ENCODE data around the gene PIEZO2.

DNA sequence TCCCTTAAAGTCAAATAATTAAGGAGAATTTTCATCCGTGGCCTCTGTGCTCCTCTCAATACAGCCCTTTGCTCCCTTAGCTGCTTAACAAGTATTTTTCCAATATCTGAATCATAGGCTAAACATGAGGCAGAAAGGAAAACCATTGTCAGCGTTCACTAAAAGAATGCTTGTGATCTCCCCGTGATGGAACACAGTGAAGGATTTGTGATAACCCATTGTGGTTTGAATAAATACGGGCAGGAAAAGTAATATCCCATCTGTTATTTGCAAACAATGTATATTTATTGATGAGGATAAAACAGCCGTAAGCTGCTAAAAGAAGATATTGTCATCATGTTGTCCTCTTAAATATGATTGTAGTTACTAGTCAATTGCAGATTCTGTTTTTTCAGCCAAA lies 365.4 kb downstream of the PIEZO2 start:
- TF ChIP-seq, protein P1, sequence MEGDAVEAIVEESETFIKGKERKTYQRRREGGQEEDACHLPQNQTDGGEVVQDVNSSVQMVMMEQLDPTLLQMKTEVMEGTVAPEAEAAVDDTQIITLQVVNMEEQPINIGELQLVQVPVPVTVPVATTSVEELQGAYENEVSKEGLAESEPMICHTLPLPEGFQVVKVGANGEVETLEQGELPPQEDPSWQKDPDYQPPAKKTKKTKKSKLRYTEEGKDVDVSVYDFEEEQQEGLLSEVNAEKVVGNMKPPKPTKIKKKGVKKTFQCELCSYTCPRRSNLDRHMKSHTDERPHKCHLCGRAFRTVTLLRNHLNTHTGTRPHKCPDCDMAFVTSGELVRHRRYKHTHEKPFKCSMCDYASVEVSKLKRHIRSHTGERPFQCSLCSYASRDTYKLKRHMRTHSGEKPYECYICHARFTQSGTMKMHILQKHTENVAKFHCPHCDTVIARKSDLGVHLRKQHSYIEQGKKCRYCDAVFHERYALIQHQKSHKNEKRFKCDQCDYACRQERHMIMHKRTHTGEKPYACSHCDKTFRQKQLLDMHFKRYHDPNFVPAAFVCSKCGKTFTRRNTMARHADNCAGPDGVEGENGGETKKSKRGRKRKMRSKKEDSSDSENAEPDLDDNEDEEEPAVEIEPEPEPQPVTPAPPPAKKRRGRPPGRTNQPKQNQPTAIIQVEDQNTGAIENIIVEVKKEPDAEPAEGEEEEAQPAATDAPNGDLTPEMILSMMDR (IDR thresholded peaks at IDR 0.05), result no peak
- no peak for TF ChIP-seq POLR2A (IDR thresholded peaks at IDR 0.05)

Data from heart left ventricle (tissue), 13 donors.